Dedifferentiated amniotic fluid mesenchymal stem cell (primary cell): ENCODE measurements around the gene NOTCH2.
A peak's percentile ranks its signal among the peaks of the same experiment; 100 is the strongest.

Source experiments
- DNase-seq: peaks from one replicate; pipeline ENCODE4 v3.0.0-alpha.2; 2016; ENCODE audit errors: extremely low spot score

The NOTCH2 gene

GRCh38 chr1:119908661-119909060 is 160.8 kb downstream of the NOTCH2 start:
- no peak for DNase-seq

GRCh38 chr1:119906927-119907652 is 162.4 kb downstream of the NOTCH2 start:
- DNase-seq, result no peak

- no peak for DNase-seq
These were observed 166.0 kb downstream of the NOTCH2 start for GRCh38 chr1:119903443-119903835.

- no peak for DNase-seq
These were observed 166.6 kb downstream of the NOTCH2 start for GRCh38 chr1:119902775-119903442.

- no peak for DNase-seq
These were observed 170.3 kb downstream of the NOTCH2 start for GRCh38 chr1:119898981-119899720.

- DNase-seq, result no peak
These were observed 170.9 kb downstream of the NOTCH2 start for GRCh38 chr1:119898530-119898929.

- DNase-seq, result no peak
These were observed 173.2 kb downstream of the NOTCH2 start, which contains the start of gene ADAM30 for GRCh38 chr1:119896303-119896702. TSS of gene ADAM30 (minus strand) at chr1:119896515. CDS start at chr1:119896336, 179 bp downstream.

- DNase-seq, result no peak
These were observed 174.4 kb downstream of the NOTCH2 start for GRCh38 chr1:119895102-119895501.

- DNase-seq, result no peak
These were observed 175.4 kb downstream of the NOTCH2 start for GRCh38 chr1:119893827-119894700.

GRCh38 chr1:119893238-119893791 is 176.1 kb downstream of the NOTCH2 start:
- no peak for DNase-seq

GRCh38 chr1:119891386-119891785 is 178.1 kb downstream of the NOTCH2 start:
- no peak for DNase-seq

GRCh38 chr1:119888476-119888875 is 181.0 kb downstream of the NOTCH2 start:
- no peak for DNase-seq

- no peak for DNase-seq
These were observed 182.0 kb downstream of the NOTCH2 start for GRCh38 chr1:119887427-119887826.

- DNase-seq, result no peak
These were observed 183.3 kb downstream of the NOTCH2 start for GRCh38 chr1:119885903-119886783.

- peak; percentile 26 for DNase-seq
These were observed 184.8 kb downstream of the NOTCH2 start for GRCh38 chr1:119884711-119885110.

GRCh38 chr1:119883826-119884225 is 185.6 kb downstream of the NOTCH2 start:
- no peak for DNase-seq

- DNase-seq, result no peak
These were observed 187.1 kb downstream of the NOTCH2 start for GRCh38 chr1:119882132-119883049.

- DNase-seq, result no peak
These were observed 189.7 kb downstream of the NOTCH2 start for GRCh38 chr1:119879510-119880434.
